ENCODE measurements around the gene DNAI1. TPM values are rescaled to one million over a fixed set of nuclear protein-coding genes. Genes with fewer than 3 reads are reported as not detected.

DNAI1 gene
- total RNA-seq, 1 experiment from 2014 or later: 0.52 TPM

DNA sequence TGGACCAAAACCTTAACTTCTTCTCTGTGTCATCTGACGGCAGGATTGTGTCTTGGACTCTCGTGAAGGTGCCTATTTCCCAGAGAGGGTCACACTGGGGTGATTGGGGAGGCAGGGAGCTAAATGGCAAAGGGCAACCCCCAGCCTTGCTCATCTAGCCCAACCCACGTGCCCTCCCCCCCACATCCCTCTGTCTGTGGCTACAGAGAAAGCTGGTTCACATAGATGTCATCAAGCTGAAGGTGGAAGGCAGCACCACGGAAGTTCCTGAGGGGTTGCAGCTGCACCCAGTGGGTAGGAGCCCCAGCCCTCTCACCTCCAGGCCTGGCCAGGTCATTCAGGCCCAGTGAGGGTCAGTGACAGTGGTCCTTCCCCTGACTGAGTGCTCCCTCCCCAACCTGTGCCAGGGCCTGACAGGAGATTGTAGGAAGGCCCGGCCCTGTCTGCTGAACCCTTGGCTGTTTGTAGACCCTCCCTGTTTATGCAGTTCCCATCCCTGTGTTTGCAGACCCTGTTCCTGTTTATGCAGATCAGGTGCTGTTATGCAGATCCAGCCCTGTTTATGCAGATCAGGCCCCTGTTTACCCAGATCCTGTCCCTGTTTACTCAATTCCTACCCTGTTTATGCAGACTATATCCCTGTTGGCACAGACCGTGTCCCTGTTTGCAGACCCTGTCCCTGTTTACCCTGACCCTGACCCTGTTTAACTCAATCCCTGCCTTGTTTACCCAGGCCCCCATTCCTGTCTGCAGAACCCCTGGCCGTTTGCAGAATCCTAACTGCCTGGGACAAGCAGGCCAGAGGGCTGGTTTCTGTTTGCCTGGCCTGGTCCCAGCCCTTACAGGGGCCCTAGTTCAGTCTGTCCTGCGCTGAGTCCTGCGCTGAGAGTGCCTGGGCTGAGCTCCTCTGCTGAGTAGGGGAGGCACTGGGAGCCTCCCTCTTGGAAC lies 53.8 kb downstream of the DNAI1 start:
- Histone ChIP-seq H3K27me3 (replicated peaks; ENCODE audit: control insufficient read depth, insufficient read depth, low read length) (no peaks in the 10 kb centered on the region; the same call in 1 of the 2 replicates), H3K4me1 (no peaks in the 10 kb centered on the region), H3K9me3 (no peaks in the 10 kb centered on the region), H3K4me3 (ENCODE audit: low read depth, low read length) (no peak overlapping the region), H3K36me3 (ENCODE audit: control insufficient read depth, insufficient read depth, low read length) (no peaks in the 10 kb centered on the region)
- intact Hi-C loops (cut with micrococcal nuclease; ENCODE audit: unreplicated experiment): no loop called here
- H3K4me1 Mint-ChIP-seq (ENCODE audit: low read depth, unreplicated experiment): no peaks in the 10 kb centered on the region
- ChIA-PET CTCF (interaction anchor here (0.8 to 1.3 kb wide), 2 partner anchors 90 to 109 kb away, joined by 3 to 5 read pairs; no protein-coding TSS in a partner anchor), POLR2A (no interaction called here)
- no peak overlapping the region for H3K27ac Mint-ChIP-seq (ENCODE audit: unreplicated experiment)
- TF ChIP-seq CTCF (IDR thresholded peaks at IDR 0.05; ENCODE audit: insufficient read depth in 1 of 2, low read depth in 1 of 2, low read length in 1 of 2, severe bottlenecking in 1 of 2, unreplicated experiment in 1 of 2): no peak
- no TSS peak for BruUV-seq (replicated peaks)
- H3K36me3 Mint-ChIP-seq (ENCODE audit: insufficient read depth, unreplicated experiment): no peaks in the 10 kb centered on the region
- peaks cover 3% of the 10 kb centered on the region for H3K27me3 Mint-ChIP-seq (ENCODE audit: insufficient read depth, unreplicated experiment)
- DNase-seq: peak in 1 of 2 experiments; percentile 24
- H3K9me3 Mint-ChIP-seq (ENCODE audit: unreplicated experiment): no peaks in the 10 kb centered on the region
- H3K4me3 Mint-ChIP-seq (ENCODE audit: unreplicated experiment): no peak overlapping the region

DNA sequence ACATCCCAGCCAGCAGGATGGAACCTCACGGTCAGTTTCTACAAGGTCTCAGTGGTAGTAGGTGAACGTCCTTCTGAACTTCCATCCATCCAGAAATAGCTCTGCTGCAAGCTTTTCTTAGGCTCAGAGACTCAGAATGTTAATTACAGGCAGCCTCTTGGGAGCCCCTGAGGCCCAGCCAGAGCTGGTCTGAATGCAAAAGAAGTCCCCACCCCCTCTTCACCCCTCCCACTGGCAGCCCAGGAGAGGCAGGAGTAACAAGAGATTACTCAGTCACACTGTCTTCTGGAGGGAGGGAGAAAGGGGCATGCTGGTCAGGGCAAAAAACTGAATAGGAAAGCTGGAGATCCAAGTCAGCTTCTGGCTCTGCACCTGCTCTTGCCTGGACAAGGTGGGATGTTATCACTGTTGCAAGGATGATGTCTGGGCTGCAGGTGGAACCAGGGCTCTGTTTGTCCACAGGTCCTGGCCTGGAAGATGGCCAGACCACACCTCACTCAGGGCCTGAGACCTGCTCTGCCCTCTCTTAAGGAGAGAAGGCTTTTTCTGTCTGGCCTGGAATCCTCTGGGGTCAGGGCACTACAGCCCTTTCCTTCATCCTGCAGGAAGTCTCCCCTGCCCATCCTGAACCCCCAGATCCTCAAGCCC lies 55.1 kb downstream of the DNAI1 start:
- Mint-ChIP-seq H3K9me3 (ENCODE audit: unreplicated experiment) (no peaks in the 10 kb centered on the region), H3K27me3 (ENCODE audit: insufficient read depth, unreplicated experiment) (peaks cover 3% of the 10 kb centered on the region), H3K36me3 (ENCODE audit: insufficient read depth, unreplicated experiment) (no peaks in the 10 kb centered on the region), H3K27ac (ENCODE audit: unreplicated experiment) (no peak overlapping the region), H3K4me1 (ENCODE audit: low read depth, unreplicated experiment) (no peaks in the 10 kb centered on the region), H3K4me3 (ENCODE audit: unreplicated experiment) (no peak overlapping the region)
- DNase-seq: peak in 1 of 2 experiments; percentile 33
- ChIA-PET CTCF (interaction anchor here (0.5 to 1.3 kb wide), 4 partner anchors 34 to 1495 kb away, joined by 3 to 5 read pairs (median 3); no protein-coding TSS in a partner anchor), POLR2A (no interaction called here)
- Histone ChIP-seq H3K9me3 (no peaks in the 10 kb centered on the region), H3K27me3 (replicated peaks; ENCODE audit: control insufficient read depth, insufficient read depth, low read length) (no peaks in the 10 kb centered on the region; the same call in 1 of the 2 replicates), H3K36me3 (ENCODE audit: control insufficient read depth, insufficient read depth, low read length) (no peaks in the 10 kb centered on the region), H3K4me1 (no peaks in the 10 kb centered on the region), H3K4me3 (ENCODE audit: low read depth, low read length) (no peak overlapping the region)
- intact Hi-C loops (cut with micrococcal nuclease; ENCODE audit: unreplicated experiment): no loop called here
- no TSS peak for BruUV-seq (replicated peaks)
- no peak for TF ChIP-seq CTCF (IDR thresholded peaks at IDR 0.05; ENCODE audit: insufficient read depth in 1 of 2, low read depth in 1 of 2, low read length in 1 of 2, severe bottlenecking in 1 of 2, unreplicated experiment in 1 of 2)

DNA sequence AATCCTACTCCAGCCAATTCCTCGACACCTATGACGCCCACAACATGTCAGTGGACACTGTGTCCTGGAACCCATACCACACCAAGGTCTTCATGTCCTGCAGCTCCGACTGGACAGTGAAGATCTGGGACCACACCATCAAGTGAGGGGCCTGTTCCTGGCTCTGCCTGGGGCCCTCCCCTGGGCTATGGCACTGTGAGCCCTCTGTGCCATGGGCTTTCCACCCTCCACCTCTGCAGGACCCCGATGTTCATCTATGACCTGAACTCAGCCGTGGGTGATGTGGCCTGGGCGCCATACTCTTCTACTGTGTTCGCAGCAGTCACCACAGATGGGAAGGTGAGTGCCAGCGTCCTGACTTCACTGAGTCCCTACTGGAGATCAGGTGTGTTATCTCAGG lies 55.8 kb downstream of the DNAI1 start:
- ChIA-PET POLR2A (no interaction called here), CTCF (interaction anchor here (0.5 to 1.2 kb wide), 3 partner anchors 89 to 1494 kb away, joined by 3 to 4 read pairs (median 3); no protein-coding TSS in a partner anchor)
- no TSS peak for BruUV-seq (replicated peaks)
- Histone ChIP-seq H3K36me3 (ENCODE audit: control insufficient read depth, insufficient read depth, low read length) (no peaks in the 10 kb centered on the region), H3K27me3 (replicated peaks; ENCODE audit: control insufficient read depth, insufficient read depth, low read length) (no peaks in the 10 kb centered on the region; the same call in 1 of the 2 replicates), H3K9me3 (no peaks in the 10 kb centered on the region), H3K4me1 (no peaks in the 10 kb centered on the region), H3K4me3 (ENCODE audit: low read depth, low read length) (no peak overlapping the region)
- Mint-ChIP-seq H3K4me3 (ENCODE audit: unreplicated experiment) (no peak overlapping the region), H3K36me3 (ENCODE audit: insufficient read depth, unreplicated experiment) (no peaks in the 10 kb centered on the region), H3K4me1 (ENCODE audit: low read depth, unreplicated experiment) (no peaks in the 10 kb centered on the region), H3K27ac (ENCODE audit: unreplicated experiment) (no peak overlapping the region), H3K9me3 (ENCODE audit: unreplicated experiment) (no peaks in the 10 kb centered on the region), H3K27me3 (ENCODE audit: insufficient read depth, unreplicated experiment) (peaks cover 3% of the 10 kb centered on the region)
- peak in 1 of 2 experiments; percentile 20 for DNase-seq
- intact Hi-C loops (cut with micrococcal nuclease; ENCODE audit: unreplicated experiment): no loop called here
- TF ChIP-seq CTCF (IDR thresholded peaks at IDR 0.05; ENCODE audit: insufficient read depth in 1 of 2, low read depth in 1 of 2, low read length in 1 of 2, severe bottlenecking in 1 of 2, unreplicated experiment in 1 of 2): no peak

Measured in Caco-2 (cell line).